Measurements from ENCODE around the gene EIF4G3. TPM values are rescaled to one million over a fixed set of nuclear protein-coding genes. Genes with fewer than 3 reads are reported as not detected.

Gene EIF4G3
- total RNA-seq, 4 donors from 2014 or later = 56.6 to 131 (median 70.8) TPM

- no peak overlapping the region for H3K27ac ChIP-seq
- DNase-seq = no peak
These were observed 406.2 kb downstream of the EIF4G3 start for GRCh38 chr1:20770314-20771087.

GRCh38 chr1:20767271-20767670 lies 409.4 kb downstream of the EIF4G3 start:
- H3K4me1 ChIP-seq = no peaks in the 10 kb centered on the region
- no peak overlapping the region for H3K4me3 ChIP-seq
- no peaks in the 10 kb centered on the region for H3K27me3 ChIP-seq
- H3K27ac ChIP-seq = no peak overlapping the region
- H3K9me3 ChIP-seq = no peaks in the 10 kb centered on the region
- TF ChIP-seq CTCF (IDR thresholded peaks at IDR 0.05) (no peak), POLR2A (IDR thresholded peaks at IDR 0.05) (no peak)
- H3K36me3 ChIP-seq = peaks cover 0 to 99% (median 2%) of the 10 kb centered on the region in 3 donors
- no peak for DNase-seq

More at GRCh38 chr1:20770314-20771087, 406.2 kb downstream of the EIF4G3 start:
- Histone ChIP-seq H3K36me3 (peaks cover 0 to 99% (median 0%) of the 10 kb centered on the region in 3 donors), H3K4me3 (no peak overlapping the region), H3K9me3 (no peaks in the 10 kb centered on the region), H3K4me1 (no peaks in the 10 kb centered on the region), H3K27me3 (no peaks in the 10 kb centered on the region)
- TF ChIP-seq CTCF (IDR thresholded peaks at IDR 0.05) (no peak), POLR2A (IDR thresholded peaks at IDR 0.05) (no peak)

- H3K27ac ChIP-seq = no peak overlapping the region
- TF ChIP-seq CTCF (IDR thresholded peaks at IDR 0.05) (no peak), POLR2A (IDR thresholded peaks at IDR 0.05) (no peak)
- H3K9me3 ChIP-seq = no peaks in the 10 kb centered on the region
- DNase-seq = no peak
- no peaks in the 10 kb centered on the region for H3K4me1 ChIP-seq
- no peak overlapping the region for H3K4me3 ChIP-seq
- H3K36me3 ChIP-seq = peaks cover 0 to 97% (median 2%) of the 10 kb centered on the region in 3 donors
- H3K27me3 ChIP-seq = no peaks in the 10 kb centered on the region
These were observed 413.3 kb downstream of the EIF4G3 start for GRCh38 chr1:20763417-20763816.

GRCh38 chr1:20760322-20760721 lies 416.4 kb downstream of the EIF4G3 start:
- Histone ChIP-seq H3K36me3 (peaks cover 0 to 98% (median 2%) of the 10 kb centered on the region in 3 donors), H3K9me3 (no peaks in the 10 kb centered on the region), H3K4me1 (no peaks in the 10 kb centered on the region), H3K27ac (no peak overlapping the region), H3K27me3 (no peaks in the 10 kb centered on the region), H3K4me3 (no peak overlapping the region)
- TF ChIP-seq POLR2A (IDR thresholded peaks at IDR 0.05) (no peak), CTCF (IDR thresholded peaks at IDR 0.05) (no peak)
- DNase-seq = no peak

Small RNA genes within 50 kb of the gene (small RNA-seq; reads per million reads assigned to genes)
- gene AL627311.1 = 0 reads per million in 2 donors
- gene MIR1256 = 0 reads per million in 2 donors
- 0 reads per million in 2 donors for gene RNU7-200P

Other genes starting within 250 kb of the EIF4G3 start
- gene ECE1, start 113.6 kb upstream of the EIF4G3 start, total RNA-seq = 100 to 1,000 TPM; 105 to 122 (median 112) TPM